Stimulated activated CD8-positive, alpha-beta memory T cell treated with anti-CD3 and anti-CD28 coated beads, Interleukin-2, amount 100 ng/mL, for 1 hour (primary cell): ENCODE measurements around the gene CRADD.

ENCODE experiments used
- DNase-seq, 2 donors: peaks; one replicate each; pipeline ENCODE4 v3.0.0-alpha.2; 2020; ENCODE audit warnings: low read depth in 2 of 2

Gene CRADD

GRCh38 chr12:93671044-93671443 lies 6.1 kb upstream of the CRADD start:
- no peak for DNase-seq

- no peak for DNase-seq
Observed at GRCh38 chr12:93673084-93673483, 4.1 kb upstream of the CRADD start.

GRCh38 chr12:93674386-93674785 lies 2.8 kb upstream of the CRADD start:
- DNase-seq = no peak

- DNase-seq = no peak
Observed at GRCh38 chr12:93676408-93677194, 574 bp upstream of the CRADD start.

GRCh38 chr12:93678779-93679178 lies 1.6 kb downstream of the CRADD start:
- DNase-seq = no peak

- DNase-seq = no peak
Observed at GRCh38 chr12:93679308-93679925, 2.2 kb downstream of the CRADD start.

GRCh38 chr12:93680006-93680405 lies 2.8 kb downstream of the CRADD start:
- no peak for DNase-seq

- DNase-seq = no peak
Observed at GRCh38 chr12:93682846-93683261, 5.7 kb downstream of the CRADD start.

- DNase-seq = no peak
Observed at GRCh38 chr12:93683410-93683809, 6.2 kb downstream of the CRADD start.

- no peak for DNase-seq
Observed at GRCh38 chr12:93684716-93685115, 7.5 kb downstream of the CRADD start.

GRCh38 chr12:93686572-93687356 lies 9.6 kb downstream of the CRADD start:
- DNase-seq = no peak

GRCh38 chr12:93689076-93689834 lies 12.1 kb downstream of the CRADD start:
- DNase-seq = no peak

- DNase-seq = no peak
Observed at GRCh38 chr12:93696462-93696861, 19.3 kb downstream of the CRADD start.

GRCh38 chr12:93698307-93699092 lies 21.3 kb downstream of the CRADD start:
- DNase-seq = no peak

- no peak for DNase-seq
Observed at GRCh38 chr12:93699271-93700145, 22.3 kb downstream of the CRADD start.

- DNase-seq = no peak
Observed at GRCh38 chr12:93702707-93703315, 25.6 kb downstream of the CRADD start.

- DNase-seq = no peak
Observed at GRCh38 chr12:93704122-93704521, 26.9 kb downstream of the CRADD start.

- no peak for DNase-seq
Observed at GRCh38 chr12:93704625-93705024, 27.4 kb downstream of the CRADD start.

- no peak for DNase-seq
Observed at GRCh38 chr12:93705237-93705636, 28.1 kb downstream of the CRADD start.

GRCh38 chr12:93706387-93706786 lies 29.2 kb downstream of the CRADD start:
- no peak for DNase-seq
